Activated T-helper 17 cell treated with anti-CD3 and anti-CD28 coated beads, Interleukin-2, amount 50 U/mL, for 72 hours (primary cell): ENCODE results near the gene GSE1. TPM values are rescaled to one million over a fixed set of nuclear protein-coding genes. Genes with fewer than 3 reads are reported as not detected.

Experiments used
- ATAC-seq: fragments of 150-1000 bp; cut with Tn5 transposase; replicated peaks from 2 replicates; pipeline ENCODE4 v1.10.0; 2021; ENCODE audit warnings: mild to moderate bottlenecking, moderate library complexity
- H3K27ac Mint-ChIP-seq: one replicate; pipeline ENCODE4 v1.8.0; 2022; ENCODE audit warnings: mixed read lengths
- H3K27me3 Mint-ChIP-seq: one replicate; pipeline ENCODE4 v1.8.0; 2022; ENCODE audit warnings: mixed read lengths
- H3K36me3 Mint-ChIP-seq: one replicate; pipeline ENCODE4 v1.8.0; 2022; ENCODE audit warnings: low read depth, mild to moderate bottlenecking, mixed read lengths
- H3K4me1 Mint-ChIP-seq: one replicate; pipeline ENCODE4 v1.8.0; 2022; ENCODE audit warnings: mixed read lengths
- H3K4me3 Mint-ChIP-seq: one replicate; pipeline ENCODE4 v1.8.0; 2022; ENCODE audit warnings: mild to moderate bottlenecking, mixed read lengths
- H3K9me3 Mint-ChIP-seq: one replicate; pipeline ENCODE4 v1.8.0; 2022; ENCODE audit warnings: mixed read lengths
- total RNA-seq, 2 donors: library from RNA; stranded (reverse); gene quantifications; one replicate each; pipeline ENCODE4 v1.2.3, GENCODE V29; 2022

GSE1 gene
- total RNA-seq, 2 donors from 2014 or later: 12.1 to 17.4 TPM

- H3K4me3 Mint-ChIP-seq: no peak overlapping the region
- no peaks in the 10 kb centered on the region for H3K36me3 Mint-ChIP-seq
- no peak overlapping the region for H3K27ac Mint-ChIP-seq
- H3K27me3 Mint-ChIP-seq: no peaks in the 10 kb centered on the region
- ATAC-seq: no peak
- no peaks in the 10 kb centered on the region for H3K9me3 Mint-ChIP-seq
- no peaks in the 10 kb centered on the region for H3K4me1 Mint-ChIP-seq
Measured at GRCh38 chr16:85604145-85604705, 8.9 kb upstream of the GSE1 start.

GRCh38 chr16:85605051-85605911 is 7.8 kb upstream of the GSE1 start:
- H3K4me1 Mint-ChIP-seq: no peaks in the 10 kb centered on the region
- no peak overlapping the region for H3K27ac Mint-ChIP-seq
- H3K27me3 Mint-ChIP-seq: no peaks in the 10 kb centered on the region
- H3K9me3 Mint-ChIP-seq: no peaks in the 10 kb centered on the region
- no peaks in the 10 kb centered on the region for H3K36me3 Mint-ChIP-seq
- ATAC-seq: no peak
- no peak overlapping the region for H3K4me3 Mint-ChIP-seq

DNA sequence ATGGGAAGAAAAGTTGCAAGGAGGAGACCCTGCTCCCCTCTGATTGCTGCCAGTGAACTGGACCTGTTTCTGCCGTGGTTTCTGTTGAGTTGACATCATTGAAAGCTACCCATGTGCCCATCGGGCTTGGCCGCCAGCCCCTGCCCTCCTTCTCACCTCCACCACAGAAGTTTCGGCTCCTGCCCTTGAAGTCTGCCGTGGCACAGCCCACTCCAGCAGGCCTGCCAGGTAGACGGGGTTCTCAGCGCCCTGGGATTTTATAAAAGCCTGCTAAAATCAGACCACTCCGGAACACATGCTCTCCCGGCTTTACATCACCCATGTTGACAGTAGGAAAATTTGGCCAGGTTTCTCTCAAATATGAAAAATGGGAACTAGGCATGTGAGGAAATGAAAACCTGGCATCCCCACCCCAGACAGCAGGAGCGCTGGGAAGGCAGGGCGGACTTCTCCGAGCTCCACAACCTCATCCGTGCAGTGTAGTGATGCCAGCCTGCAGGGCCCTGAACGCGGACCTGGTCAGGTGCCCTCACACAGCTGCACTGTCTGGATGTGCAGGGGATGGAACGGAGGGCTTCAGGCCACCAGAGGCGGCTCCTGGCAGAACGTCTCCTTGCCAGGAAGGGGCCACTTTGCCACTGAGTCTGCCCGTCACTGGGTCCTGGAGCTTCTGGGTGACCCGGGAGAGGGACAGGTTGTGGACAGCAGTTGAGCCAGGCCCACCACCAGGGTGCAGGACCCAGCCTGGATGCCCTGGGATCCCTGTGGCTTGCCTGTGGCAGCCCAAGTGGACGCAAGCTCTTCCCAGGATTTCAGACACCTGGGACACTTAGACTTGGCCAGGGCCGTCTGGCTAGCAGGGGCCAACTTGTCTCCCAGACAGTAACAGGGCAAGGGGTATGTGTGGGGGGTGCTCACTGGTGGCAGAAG is 6.9 kb upstream of the GSE1 start:
- no peaks in the 10 kb centered on the region for H3K27me3 Mint-ChIP-seq
- H3K4me1 Mint-ChIP-seq: no peaks in the 10 kb centered on the region
- H3K9me3 Mint-ChIP-seq: no peaks in the 10 kb centered on the region
- H3K27ac Mint-ChIP-seq: no peak overlapping the region
- ATAC-seq: no peak
- H3K36me3 Mint-ChIP-seq: no peaks in the 10 kb centered on the region
- H3K4me3 Mint-ChIP-seq: no peak overlapping the region

GRCh38 chr16:85606904-85607303 is 6.2 kb upstream of the GSE1 start:
- Mint-ChIP-seq H3K27ac (no peak overlapping the region), H3K9me3 (no peaks in the 10 kb centered on the region), H3K4me1 (no peaks in the 10 kb centered on the region), H3K4me3 (no peak overlapping the region), H3K27me3 (no peaks in the 10 kb centered on the region), H3K36me3 (no peaks in the 10 kb centered on the region)
- ATAC-seq: no peak

- H3K27me3 Mint-ChIP-seq: no peaks in the 10 kb centered on the region
- no peak overlapping the region for H3K4me3 Mint-ChIP-seq
- H3K9me3 Mint-ChIP-seq: no peaks in the 10 kb centered on the region
- H3K36me3 Mint-ChIP-seq: no peaks in the 10 kb centered on the region
- no peak overlapping the region for H3K27ac Mint-ChIP-seq
- no peaks in the 10 kb centered on the region for H3K4me1 Mint-ChIP-seq
- ATAC-seq: no peak
Measured at GRCh38 chr16:85607321-85607765, 5.8 kb upstream of the GSE1 start.

- Mint-ChIP-seq H3K36me3 (no peaks in the 10 kb centered on the region), H3K4me3 (no peak overlapping the region), H3K4me1 (no peaks in the 10 kb centered on the region), H3K27ac (no peak overlapping the region), H3K9me3 (no peaks in the 10 kb centered on the region), H3K27me3 (no peaks in the 10 kb centered on the region)
- ATAC-seq: no peak
Measured at GRCh38 chr16:85607796-85608514, 5.2 kb upstream of the GSE1 start.

DNA sequence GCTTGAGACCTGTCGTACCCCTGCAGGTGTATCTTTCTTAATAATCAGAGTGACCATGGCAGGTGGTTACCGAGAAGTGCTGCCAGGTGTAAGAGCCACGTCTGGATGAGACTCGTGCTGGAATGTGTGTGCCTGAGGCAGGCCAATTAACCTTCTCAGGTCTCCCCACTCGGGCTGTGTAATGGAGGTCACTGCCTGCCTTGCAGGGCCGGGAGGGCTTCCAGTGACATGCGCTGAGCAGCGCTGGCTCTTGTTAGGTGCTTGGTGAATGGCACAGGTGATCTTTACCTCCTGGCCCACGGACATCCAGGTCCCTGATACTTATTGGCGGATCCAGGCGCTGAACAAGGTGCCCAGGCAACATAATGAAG is 4.6 kb upstream of the GSE1 start:
- Mint-ChIP-seq H3K27ac (no peak overlapping the region), H3K4me3 (no peak overlapping the region), H3K36me3 (no peaks in the 10 kb centered on the region), H3K4me1 (no peaks in the 10 kb centered on the region), H3K27me3 (no peaks in the 10 kb centered on the region), H3K9me3 (no peaks in the 10 kb centered on the region)
- no peak for ATAC-seq

DNA sequence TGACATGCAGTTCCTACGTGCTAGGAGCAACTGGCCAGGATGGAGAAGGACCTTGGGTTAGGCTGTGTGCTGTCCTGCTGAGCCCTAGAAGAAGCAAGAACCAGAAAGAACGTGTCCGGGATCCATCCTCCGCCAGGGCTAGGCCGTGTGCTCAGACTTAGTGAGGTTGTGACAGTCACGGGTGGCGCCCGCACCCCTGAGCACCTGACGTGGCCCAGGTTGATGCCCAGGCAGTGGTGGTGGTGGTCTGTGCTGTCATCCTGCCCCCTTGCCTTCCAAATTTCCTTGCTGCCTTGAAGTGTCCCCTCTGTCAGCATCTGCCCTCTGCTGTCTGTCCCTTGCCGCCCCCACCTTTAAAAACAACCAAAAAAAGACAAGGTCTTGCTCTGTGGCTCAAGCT is 4.2 kb upstream of the GSE1 start:
- no peak for ATAC-seq
- Mint-ChIP-seq H3K4me1 (no peaks in the 10 kb centered on the region), H3K27me3 (no peaks in the 10 kb centered on the region), H3K27ac (no peak overlapping the region), H3K36me3 (no peaks in the 10 kb centered on the region), H3K4me3 (no peak overlapping the region), H3K9me3 (no peaks in the 10 kb centered on the region)

DNA sequence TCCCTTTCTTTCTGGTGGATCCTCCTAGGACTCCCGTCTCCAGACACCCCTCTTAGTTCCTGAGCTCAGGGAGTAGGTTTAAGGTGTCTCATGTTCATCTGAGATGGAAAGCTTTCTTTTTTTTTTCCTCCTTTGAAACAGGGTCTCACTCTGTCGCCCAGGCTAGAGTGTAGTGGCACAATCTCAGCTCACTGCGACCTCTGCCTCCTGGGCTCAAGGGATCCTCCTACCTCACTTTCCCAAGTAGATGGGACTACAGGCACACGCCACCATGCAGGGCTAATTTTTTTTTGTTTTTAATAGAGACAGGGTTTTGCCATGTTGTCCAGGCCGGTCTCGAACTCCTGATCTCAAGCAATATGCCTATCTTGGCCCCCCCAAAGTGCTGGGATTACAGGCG is 3.6 kb upstream of the GSE1 start:
- H3K4me3 Mint-ChIP-seq: peak overlapping the region; percentile 69
- no peak overlapping the region for H3K27ac Mint-ChIP-seq
- H3K4me1 Mint-ChIP-seq: no peaks in the 10 kb centered on the region
- H3K36me3 Mint-ChIP-seq: no peaks in the 10 kb centered on the region
- no peak for ATAC-seq
- H3K9me3 Mint-ChIP-seq: no peaks in the 10 kb centered on the region
- no peaks in the 10 kb centered on the region for H3K27me3 Mint-ChIP-seq

GRCh38 chr16:85610059-85610445 is 3.1 kb upstream of the GSE1 start:
- ATAC-seq: no peak
- H3K27ac Mint-ChIP-seq: no peak overlapping the region
- H3K27me3 Mint-ChIP-seq: no peaks in the 10 kb centered on the region
- peak overlapping the region; percentile 69 for H3K4me3 Mint-ChIP-seq
- no peaks in the 10 kb centered on the region for H3K9me3 Mint-ChIP-seq
- H3K4me1 Mint-ChIP-seq: no peaks in the 10 kb centered on the region
- H3K36me3 Mint-ChIP-seq: no peaks in the 10 kb centered on the region

GRCh38 chr16:85610446-85611193 is 2.5 kb upstream of the GSE1 start:
- H3K27ac Mint-ChIP-seq: no peak overlapping the region

GRCh38 chr16:85611194-85611443 is 2.0 kb upstream of the GSE1 start:
- Mint-ChIP-seq H3K4me3 (peak overlapping the region; percentile 69), H3K9me3 (no peaks in the 10 kb centered on the region), H3K4me1 (no peaks in the 10 kb centered on the region), H3K27me3 (no peaks in the 10 kb centered on the region), H3K27ac (no peak overlapping the region), H3K36me3 (no peaks in the 10 kb centered on the region)
- ATAC-seq: no peak

More at GRCh38 chr16:85610446-85611193, 2.5 kb upstream of the GSE1 start:
- Mint-ChIP-seq H3K27me3 (no peaks in the 10 kb centered on the region), H3K4me3 (peak overlapping the region; percentile 69), H3K36me3 (no peaks in the 10 kb centered on the region), H3K4me1 (no peaks in the 10 kb centered on the region), H3K9me3 (no peaks in the 10 kb centered on the region)
- peak; percentile 74 for ATAC-seq

GRCh38 chr16:85611444-85612190 is 1.5 kb upstream of the GSE1 start:
- no peak overlapping the region for H3K27ac Mint-ChIP-seq
- ATAC-seq: peak; percentile 22
- H3K27me3 Mint-ChIP-seq: no peaks in the 10 kb centered on the region
- peaks cover under 1% of the 10 kb centered on the region for H3K4me1 Mint-ChIP-seq
- H3K4me3 Mint-ChIP-seq: peak overlapping the region; percentile 62
- H3K36me3 Mint-ChIP-seq: no peaks in the 10 kb centered on the region
- H3K9me3 Mint-ChIP-seq: no peaks in the 10 kb centered on the region
